ENCODE results near the gene TGFB3. TPM values are rescaled to one million over a fixed set of nuclear protein-coding genes. Genes with fewer than 3 reads are reported as not detected.
"Not testable (repeated sequence)": the region's sequence is repeated elsewhere in the genome, so short reads cannot be mapped to it uniquely, and the experiment has no call there.

TGFB3 gene
- total RNA-seq, 2 donors from 2014 or later = 4.5 to 5.9 TPM

DNA sequence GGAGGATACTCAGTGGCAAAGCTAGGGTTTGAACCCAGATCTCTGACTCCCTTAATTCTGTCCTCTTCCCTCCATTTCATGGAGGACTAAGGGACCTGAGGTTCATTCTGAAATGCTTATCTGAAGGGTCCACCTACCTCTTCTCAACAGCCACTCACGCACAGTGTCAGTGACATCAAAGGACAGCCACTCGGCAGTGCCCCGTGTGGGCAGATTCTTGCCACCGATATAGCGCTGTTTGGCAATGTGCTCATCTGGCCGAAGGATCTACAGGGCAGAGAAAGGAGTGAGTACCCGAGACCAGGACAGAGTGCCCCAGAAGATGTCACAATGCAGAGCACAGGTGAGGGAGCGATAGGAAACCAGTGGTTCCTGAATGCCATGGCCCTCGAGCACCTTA lies 10.8 kb downstream of the TGFB3 start:
- ATAC-seq (no peak), DNase-seq (no peak)
- intact Hi-C loops (cut with DNase I, micrococcal nuclease) = no loop called here

DNA sequence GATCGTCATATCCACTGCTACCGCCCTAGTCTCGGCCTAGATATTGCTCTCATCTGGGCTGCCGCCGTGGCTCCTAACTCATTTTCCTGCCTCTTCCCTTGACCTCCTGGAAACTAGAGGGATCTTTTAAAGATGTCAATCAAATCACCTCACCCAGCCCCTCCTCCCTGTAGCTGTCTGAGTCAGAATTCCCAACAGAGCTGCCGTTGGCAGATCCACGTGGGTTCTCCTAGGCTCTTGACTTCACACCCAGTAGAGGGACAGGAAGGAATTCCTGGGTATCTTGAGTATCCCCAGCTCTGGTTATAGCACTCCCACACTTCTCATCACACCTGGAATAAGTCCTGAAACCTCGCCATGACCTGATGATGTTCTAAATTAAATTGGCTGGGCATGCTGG lies 11.9 kb downstream of the TGFB3 start:
- intact Hi-C loops (cut with DNase I, micrococcal nuclease) = no loop called here
- ATAC-seq = no peak
- DNase-seq = no peak

DNA sequence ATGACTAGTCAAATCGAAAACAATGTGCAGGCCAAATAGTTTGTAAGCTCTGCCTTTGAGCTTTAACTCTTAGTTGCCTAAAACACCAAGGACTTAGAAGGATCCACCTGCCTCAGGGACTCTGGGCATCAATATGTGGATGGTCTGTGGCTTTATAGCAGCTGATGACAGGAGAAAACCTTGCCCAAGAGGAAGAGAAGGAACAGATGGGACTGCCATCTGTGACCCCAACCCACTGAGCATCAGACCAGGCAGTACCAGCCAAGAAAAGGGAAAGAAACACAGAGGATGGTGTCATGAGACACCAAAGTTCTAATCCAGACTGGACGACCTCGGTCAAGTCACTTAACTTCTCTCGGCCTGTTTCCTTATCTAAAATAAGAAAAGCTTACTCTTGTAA lies 12.7 kb downstream of the TGFB3 start:
- intact Hi-C loops (cut with DNase I, micrococcal nuclease) = no loop called here
- ATAC-seq (no peak), DNase-seq (no peak)

DNA sequence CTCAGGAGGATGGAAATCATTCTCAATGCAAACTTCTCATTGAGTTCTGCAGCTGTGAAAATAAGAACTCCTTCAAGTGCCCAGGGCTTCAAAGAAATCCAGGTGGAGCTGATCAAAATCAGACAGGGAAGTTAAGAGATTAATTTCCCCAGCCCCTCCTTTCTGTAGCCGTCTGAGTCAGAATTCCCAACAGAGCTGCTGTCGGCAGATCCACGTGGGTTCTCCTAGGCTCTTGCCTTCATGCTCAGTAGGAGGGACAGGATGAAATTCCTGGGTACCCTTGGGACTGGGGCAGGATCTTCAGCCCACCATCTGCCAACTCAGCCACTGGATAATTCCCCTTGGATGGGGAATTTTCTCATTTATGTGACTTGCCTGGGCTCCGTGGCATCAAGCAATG lies 13.3 kb downstream of the TGFB3 start:
- no peak for DNase-seq

DNA sequence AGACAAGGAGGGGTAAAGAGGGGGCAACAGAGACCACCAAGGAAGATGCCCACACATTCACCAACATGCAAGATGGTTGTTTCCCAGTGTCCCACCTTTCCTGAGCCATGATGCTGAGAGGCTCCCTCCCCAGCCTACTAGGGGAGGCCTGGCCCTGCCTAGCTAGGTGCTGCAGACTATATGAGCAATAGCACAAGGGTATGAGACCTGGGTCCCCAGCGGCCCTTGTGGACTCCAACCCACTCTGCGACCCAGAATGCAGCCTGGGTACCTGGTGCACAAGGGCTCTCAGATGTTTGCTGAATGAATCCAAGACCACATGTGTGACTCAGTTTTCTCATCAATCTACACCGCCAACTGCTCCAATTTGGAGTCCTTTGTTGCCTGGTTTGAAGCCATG lies 13.9 kb downstream of the TGFB3 start:
- intact Hi-C loops (cut with DNase I, micrococcal nuclease) = no loop called here
- no peak for DNase-seq
- no peak for ATAC-seq

More for the DNA sequence above, 13.3 kb downstream of the TGFB3 start:
- no peak for ATAC-seq
- intact Hi-C loops (cut with DNase I, micrococcal nuclease) = no loop called here

DNA sequence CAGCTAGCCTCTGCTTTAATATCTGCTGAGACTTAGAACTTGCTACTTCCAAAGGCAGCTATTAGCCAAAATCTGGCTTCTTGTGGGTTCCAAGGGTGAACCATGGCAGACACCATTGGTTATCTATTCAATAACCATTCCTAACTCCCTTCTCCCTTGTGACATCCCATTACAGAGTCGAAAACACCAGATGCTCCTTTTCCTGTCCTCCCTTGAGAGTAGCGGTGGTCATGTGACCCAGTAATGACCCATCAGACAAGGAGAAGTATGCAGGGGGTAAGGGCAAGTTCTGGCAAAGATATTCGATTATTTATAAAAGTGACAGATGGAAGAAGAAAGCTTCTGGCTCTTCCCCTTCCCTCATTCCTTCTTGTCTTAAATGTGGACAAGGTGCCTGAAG lies 20.1 kb downstream of the TGFB3 start:
- DNase-seq = no peak
- intact Hi-C loops (cut with DNase I, micrococcal nuclease) = no loop called here
- ATAC-seq = no peak

DNA sequence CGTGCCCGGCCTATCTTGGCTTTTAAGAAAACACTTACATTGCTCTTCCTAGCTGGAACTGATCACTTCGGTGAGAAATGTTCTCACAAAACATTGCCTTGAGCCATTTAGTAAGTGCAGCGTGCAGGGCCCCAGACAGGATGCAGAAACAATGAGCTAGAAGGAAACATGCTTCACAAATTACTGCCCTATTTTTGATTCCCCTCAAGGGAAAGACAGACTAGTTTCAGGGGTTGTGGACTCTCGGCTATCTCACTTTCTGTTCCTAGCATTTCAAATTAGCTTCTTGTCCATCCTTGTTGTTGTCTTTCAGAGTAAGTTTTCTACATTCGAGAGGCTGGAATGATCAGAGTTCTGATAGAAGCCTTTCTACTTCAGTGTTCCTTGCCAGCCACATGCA lies 21.6 kb downstream of the TGFB3 start:
- intact Hi-C loops (cut with DNase I, micrococcal nuclease) = no loop called here
- DNase-seq = no peak
- no peak for ATAC-seq

DNA sequence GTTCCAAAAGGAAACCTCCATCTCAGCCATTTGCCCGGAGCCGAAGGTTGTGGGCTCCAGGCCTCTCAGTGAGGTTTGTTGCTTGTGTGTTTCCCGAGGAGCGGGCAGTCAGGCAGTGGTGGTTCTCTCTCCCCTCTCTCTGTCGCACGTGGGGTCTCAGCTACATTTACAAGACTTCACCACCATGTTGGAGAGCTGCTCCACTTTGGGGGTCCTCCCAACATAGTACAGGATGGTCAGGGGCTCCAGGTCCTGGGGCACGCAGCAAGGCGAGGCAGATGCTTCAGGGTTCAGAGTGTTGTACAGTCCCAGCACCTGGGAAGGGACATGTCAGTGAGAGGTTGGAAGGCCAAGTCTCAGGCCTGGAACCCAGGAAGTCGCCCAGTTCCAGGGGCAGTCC lies 22.8 kb downstream of the TGFB3 start:
- intact Hi-C loops (cut with DNase I, micrococcal nuclease) = no loop called here
- no peak for DNase-seq
- no peak for ATAC-seq

DNA sequence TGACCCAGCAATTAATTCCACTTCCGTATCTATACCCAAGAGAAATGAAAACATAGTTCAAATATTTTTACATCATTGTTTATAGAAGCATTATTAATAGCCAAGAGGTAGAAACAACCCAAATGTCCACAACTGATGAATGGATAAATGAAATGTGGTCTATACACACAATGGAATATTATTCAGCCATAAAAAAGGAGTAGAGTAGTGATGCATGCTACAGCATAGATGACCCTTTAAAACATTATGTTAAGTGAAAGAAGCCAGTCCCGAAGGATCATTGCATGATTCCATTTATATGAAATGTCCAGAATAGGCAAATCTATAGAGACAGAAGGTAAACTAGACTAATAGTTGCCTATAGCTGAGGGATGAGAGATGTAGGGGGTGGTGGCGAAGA lies 29.3 kb downstream of the TGFB3 start:
- DNase-seq (no peak), ATAC-seq (no peak)
- intact Hi-C loops (cut with DNase I, micrococcal nuclease) = no loop called here

DNA sequence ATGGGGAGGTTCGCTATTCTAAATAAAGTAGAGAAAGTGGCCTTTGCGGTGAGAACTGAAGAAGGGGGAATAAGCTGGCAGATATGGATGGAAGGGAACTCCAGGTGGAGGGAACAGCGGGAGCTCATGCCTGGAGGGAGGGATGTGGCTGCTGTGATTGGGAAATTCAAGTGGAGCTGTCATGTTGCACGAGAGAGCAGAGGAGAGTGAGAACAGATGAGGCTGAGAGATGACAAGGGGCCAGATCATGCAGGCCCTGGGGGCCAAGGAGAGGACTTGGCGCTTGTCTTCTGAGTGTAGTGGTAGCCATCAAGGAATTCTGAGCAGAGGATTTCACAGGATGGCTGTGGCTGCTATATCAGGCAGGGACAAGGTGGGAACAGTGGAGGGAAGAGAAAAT lies 35.0 kb downstream of the TGFB3 start:
- ATAC-seq = no peak
- no peak for DNase-seq
- intact Hi-C loops (cut with DNase I, micrococcal nuclease) = no loop called here

DNA sequence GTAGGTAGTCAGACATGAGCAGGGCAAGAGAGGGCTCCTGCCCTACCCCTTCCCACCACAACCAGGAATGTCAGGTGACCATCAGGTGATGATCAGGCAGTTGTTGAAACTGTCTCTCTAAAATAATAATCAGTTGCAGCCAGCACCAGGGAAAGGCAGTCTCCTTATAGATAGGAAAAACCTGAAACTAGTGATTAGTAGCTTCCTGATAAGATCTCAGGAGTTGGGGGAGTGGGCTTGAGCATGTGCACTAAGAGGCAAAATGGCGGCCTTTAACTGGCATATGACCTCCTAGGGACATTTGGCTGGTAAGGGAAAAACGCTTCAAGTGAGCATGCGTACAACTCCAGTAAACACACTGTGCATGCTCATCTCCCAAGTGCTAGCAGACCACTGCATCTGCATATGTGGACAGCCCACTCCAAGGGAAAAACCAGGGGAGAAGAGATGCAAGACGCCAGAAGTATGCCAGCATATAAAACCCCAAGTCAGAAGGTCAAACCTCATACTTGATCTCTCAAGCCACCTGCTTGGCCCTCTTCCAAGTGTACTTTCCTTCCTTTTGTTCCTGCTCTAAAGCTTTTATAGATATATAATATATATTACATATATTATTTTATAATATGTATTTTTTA lies 37.1 kb downstream of the TGFB3 start:
- intact Hi-C loops (cut with DNase I, micrococcal nuclease) = no loop called here
- ATAC-seq (no peak), DNase-seq (no peak)

DNA sequence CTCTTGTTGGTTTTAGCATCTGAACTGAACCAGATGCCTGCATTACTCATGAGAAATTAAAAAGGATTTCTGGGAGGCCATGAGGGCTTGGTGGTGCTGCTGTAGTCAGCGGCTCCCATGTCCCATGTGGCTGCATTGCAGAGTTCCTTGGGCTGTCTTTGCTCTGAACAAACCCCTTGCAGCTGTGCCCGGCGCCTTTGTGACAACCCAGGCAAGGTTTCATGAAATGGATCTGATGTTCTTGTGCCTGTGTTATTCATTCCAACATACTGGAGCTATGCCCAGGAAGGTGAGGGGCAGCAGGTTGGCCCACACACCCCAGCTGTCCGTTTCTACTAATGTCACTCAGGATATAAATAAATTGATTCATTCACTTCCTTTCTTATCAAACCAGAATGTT lies 40.8 kb downstream of the TGFB3 start:
- intact Hi-C loops (cut with DNase I, micrococcal nuclease) = no loop called here
- ATAC-seq (no peak), DNase-seq (no peak)

DNA sequence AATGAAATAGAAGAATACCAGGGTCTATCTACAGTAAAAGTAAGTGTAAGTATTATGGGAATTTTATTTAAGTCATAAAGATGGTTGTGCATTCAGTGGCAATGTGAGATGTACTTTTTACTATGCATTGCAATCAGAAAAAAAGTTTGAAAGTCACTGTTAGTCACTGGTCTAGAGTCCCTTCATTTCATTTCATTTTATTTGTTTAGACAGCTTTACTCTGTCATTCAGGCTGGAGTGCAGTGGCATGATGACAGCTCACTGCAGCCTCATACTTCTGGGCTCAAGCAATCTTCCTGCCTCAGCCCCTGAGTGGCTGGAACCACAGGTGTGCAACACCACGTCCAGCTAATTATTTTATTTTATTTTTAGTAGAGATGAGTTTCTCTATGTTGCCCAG lies 42.6 kb downstream of the TGFB3 start:
- intact Hi-C loops (cut with DNase I, micrococcal nuclease) = no loop called here
- ATAC-seq = no peak

DNA sequence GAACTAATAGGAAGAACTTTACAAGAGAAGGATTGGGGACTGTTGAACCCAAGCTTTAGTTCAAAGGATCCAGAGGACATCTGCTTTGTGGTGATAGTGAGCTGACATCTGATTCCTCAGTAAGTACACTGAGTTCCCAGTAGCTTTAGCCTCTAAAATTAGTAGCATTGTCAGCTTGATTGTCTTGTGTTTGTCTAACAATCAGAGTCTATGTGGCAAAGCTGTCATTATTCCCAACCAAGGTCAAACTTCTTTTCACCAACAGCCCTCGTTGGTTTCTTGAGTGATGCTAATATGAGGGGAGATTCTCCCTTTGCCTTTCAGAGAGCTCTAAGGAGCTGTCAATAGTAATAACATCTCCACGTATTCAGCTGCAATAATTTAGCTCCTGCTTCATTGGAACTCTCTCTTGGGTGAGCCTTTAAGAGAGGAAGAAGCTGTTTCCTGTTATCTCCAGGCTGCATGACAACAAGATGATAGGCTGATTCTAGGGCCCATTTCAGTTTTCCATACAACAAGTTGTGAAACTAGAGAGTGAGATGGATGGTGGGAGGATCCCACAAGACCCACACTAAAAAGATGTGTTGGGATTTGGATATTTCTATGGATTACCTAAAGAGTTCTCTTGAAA lies 46.7 kb downstream of the TGFB3 start:
- DNase-seq = no peak
- ATAC-seq = no peak
- intact Hi-C loops (cut with DNase I, micrococcal nuclease) = no loop called here

More for the DNA sequence above, 42.6 kb downstream of the TGFB3 start:
- no peak for DNase-seq

DNA sequence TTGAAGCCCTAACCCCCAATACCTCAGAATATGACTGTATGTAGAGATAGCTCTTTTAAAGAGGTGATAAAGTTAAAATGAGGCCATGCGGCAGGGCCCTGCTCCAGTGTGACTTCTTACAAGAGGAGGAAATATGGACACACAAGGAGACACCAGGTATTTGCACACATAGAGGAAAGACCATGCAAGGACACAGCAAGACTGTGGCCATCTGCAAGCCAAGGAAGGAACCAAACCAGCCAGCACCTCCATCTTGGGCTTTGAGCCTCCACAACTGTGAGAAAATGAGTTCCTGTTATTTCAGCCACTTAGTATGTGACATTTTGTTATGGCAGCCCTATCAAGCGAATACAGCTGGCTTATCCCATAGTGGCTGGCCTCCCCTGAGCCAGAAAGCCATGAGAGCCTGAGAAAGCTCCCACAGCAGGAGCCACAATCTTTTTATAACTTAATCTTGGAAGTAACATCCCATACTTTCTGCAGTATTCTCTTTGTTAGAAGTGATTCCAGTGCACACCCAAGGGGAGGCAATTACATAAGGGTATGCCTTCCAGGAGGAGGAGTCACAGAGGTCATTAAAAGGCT lies 48.0 kb downstream of the TGFB3 start:
- DNase-seq (no peak), ATAC-seq (no peak)
- intact Hi-C loops (cut with DNase I, micrococcal nuclease) = no loop called here

DNA sequence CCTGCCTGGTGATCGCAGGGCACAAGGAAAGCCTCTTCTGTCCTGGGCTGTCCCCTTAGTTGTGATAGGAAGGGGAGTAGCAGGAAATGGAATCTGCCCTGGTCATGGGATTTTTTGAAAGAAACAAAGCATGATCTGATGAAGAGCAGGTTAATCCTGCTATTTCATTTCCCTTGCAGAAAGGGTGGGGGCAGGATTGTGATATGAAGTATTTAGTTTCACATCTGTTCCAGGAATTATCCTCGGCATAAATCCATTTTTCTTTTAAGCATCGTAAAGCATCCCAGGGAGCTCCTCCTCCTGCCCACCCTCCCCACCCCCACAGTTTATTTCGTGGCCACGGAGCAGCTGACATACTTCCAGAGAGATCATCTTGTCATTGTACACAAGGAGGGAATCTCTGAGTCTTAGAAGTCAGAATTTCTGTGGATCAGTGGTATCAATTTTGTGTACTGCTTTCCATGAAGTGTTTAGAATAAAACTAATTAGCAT lies 53.1 kb downstream of the TGFB3 start:
- no peak for ATAC-seq
- DNase-seq = no peak
- intact Hi-C loops (cut with DNase I, micrococcal nuclease) = no loop called here

DNA sequence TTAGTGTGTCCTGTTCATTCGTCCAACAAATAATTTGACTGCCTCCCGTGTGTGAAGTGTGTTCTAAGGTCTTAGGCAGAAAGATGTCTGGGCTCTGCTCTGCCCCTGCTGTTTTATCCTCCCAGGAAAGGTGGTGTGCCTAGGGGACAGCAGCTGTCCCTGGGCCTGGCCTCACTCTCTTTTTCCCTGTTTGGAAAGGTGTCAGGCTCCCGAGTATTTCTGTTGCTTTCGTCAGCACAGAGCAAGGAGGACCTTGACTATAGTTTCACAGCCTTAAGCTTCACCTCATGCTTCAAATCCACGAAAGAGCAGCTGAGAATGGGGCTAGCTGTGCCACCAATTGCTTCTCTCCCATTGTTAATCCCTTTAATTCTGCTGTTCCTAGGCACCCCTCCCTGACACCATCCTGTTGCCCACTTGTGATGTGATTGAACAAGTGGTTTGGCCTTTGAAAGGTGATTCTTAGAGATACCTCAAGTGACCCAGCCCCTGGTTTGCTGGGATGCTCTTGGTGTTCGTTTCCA lies 54.2 kb downstream of the TGFB3 start:
- no peak for ATAC-seq
- no peak for DNase-seq
- intact Hi-C loops (cut with DNase I, micrococcal nuclease) = no loop called here

DNA sequence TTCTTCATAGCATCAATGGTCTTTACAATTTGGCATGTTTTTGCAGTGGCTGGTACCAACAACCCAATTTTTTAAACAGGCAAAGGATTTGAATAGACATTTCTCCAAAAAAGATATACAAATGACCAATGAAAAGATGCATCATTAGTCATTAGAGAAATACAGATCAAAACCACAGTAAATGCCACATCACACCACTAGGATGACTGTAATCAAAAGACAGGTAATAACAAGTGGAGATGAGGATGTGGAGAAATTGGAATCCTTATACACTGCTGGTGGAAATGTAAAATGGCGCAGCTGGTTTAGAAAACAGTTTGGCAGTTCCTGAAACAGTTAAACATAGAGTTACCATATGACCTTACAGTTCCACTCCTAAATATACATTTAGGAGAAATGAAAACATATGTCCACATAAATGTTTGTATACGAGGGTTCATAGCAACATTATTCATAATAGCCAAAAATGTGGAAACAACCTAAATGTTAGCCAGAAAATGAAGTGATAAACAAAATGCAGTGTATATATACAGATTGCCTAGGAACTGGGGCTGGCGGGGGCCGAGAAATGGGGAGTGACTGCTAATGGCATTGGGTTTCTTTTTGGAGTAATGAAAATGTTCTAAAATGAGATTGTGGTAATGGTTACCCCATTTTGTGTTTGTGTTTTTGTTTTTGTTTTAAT lies 55.2 kb downstream of the TGFB3 start:
- ATAC-seq (no peak), DNase-seq (no peak)
- intact Hi-C loops (cut with DNase I, micrococcal nuclease) = no loop called here

DNA sequence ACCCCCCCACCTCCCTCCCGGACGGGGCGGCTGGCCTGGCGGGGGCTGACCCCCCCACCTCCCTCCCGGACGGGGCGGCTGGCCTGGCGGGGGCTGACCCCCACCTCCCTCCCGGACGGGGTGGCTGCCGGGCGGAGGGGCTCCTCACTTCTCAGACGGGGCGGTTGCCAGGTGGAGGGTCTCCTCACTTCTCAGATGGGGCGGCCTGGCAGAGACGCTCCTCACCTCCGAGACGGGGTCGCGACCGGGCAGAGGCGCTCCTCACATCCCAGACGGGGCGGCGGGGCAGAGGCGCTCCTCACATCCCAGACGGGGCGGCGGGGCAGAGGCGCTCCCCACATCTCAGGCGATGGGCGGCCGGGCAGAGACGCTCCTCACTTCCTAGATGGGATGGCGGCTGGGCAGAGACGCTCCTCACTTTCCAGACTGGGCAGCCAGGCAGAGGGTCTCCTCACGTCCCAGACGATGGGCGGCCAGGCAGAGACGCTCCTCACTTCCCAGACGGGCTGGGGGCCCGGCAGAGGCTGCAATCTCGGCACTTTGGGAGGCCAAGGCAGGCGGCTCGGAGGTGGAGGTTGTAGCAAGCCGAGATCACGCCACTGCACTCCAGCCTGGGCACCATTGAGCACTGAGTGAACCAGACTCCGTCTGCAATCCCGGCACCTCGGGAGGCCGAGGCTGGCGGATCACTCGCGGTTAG lies 56.5 kb downstream of the TGFB3 start:
- intact Hi-C loops (cut with DNase I, micrococcal nuclease); DNase-seq; ATAC-seq: not testable (repeated sequence)

Data from left colon (tissue), 2 donors.